ENCODE data around the gene POLR2B.
"Not testable (repeated sequence)": the region's sequence is repeated elsewhere in the genome, so short reads cannot be mapped to it uniquely, and the experiment has no call there.

The POLR2B gene

DNA sequence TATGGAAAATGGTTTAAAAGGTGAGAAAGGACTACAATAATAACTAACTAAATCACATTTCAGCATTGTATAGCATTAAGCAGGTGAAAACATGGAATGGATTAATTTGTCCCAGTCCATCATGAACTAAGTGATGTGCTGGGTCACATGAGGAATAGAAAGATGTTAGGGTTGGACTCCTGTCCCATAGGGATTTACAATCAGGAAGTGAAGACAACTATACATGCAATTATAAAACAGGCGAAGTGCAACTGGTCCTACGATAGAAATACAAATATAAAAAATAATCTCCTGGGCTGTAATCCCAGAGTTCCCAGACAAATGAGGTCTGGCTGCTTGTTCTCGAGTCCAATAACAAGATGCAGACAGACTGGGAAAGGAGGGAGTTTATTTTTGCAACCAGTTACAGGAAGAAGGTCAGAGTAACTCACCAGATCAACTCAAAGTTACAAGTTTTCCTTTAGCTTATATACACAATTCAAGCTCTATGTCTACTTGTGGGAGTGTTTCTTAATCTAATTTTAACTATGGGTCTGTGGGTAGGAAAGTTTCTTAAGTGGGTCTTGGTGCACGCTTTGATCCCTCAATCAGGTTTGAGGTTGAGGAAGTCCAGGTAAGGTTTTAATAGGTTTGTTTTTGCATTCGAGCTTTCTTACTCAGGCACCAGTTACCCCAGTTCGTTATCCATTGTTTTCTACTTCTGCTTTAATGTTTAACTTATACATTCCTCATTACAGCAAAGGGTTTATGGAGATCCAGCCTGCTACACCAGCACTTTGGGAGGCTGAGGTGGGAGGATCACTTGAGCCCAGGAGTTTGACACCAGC, 81.4 kb downstream of the POLR2B start:
- no peak overlapping the region for H2AFZ ChIP-seq (ENCODE audit: low read depth, low read length, severe bottlenecking)
- H3K4me3 ChIP-seq (ENCODE audit: insufficient read depth, low read length, poor library complexity, severe bottlenecking), result no peak overlapping the region
- H3K9me3 ChIP-seq (ENCODE audit: insufficient read depth, low read length), result no peaks in the 10 kb centered on the region
- no peaks in the 10 kb centered on the region for H3K79me2 ChIP-seq (ENCODE audit: insufficient read depth, low read length)
- H3K36me3 ChIP-seq (ENCODE audit: low read length), result no peaks in the 10 kb centered on the region
- no peak overlapping the region for H3K4me2 ChIP-seq (ENCODE audit: low read depth, low read length, poor library complexity, severe bottlenecking)
- no peaks in the 10 kb centered on the region for H3K27me3 ChIP-seq (ENCODE audit: low read length)
- TF ChIP-seq EZH2phosphoT487 (conservative IDR thresholded peaks at IDR 0.05; ENCODE audit: low read length), result no peak
- TF ChIP-seq, protein P1, sequence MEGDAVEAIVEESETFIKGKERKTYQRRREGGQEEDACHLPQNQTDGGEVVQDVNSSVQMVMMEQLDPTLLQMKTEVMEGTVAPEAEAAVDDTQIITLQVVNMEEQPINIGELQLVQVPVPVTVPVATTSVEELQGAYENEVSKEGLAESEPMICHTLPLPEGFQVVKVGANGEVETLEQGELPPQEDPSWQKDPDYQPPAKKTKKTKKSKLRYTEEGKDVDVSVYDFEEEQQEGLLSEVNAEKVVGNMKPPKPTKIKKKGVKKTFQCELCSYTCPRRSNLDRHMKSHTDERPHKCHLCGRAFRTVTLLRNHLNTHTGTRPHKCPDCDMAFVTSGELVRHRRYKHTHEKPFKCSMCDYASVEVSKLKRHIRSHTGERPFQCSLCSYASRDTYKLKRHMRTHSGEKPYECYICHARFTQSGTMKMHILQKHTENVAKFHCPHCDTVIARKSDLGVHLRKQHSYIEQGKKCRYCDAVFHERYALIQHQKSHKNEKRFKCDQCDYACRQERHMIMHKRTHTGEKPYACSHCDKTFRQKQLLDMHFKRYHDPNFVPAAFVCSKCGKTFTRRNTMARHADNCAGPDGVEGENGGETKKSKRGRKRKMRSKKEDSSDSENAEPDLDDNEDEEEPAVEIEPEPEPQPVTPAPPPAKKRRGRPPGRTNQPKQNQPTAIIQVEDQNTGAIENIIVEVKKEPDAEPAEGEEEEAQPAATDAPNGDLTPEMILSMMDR (IDR thresholded peaks at IDR 0.05; ENCODE audit: insufficient read depth, low read length, poor library complexity, severe bottlenecking), result no peak
- H3K9ac ChIP-seq (ENCODE audit: low read length), result no peak overlapping the region
- H3K9me2 ChIP-seq (replicated peaks; ENCODE audit: insufficient read depth, low read length), result no peaks in the 10 kb centered on the region
- no peak overlapping the region for H3K27ac ChIP-seq (ENCODE audit: low read depth, low read length)
- no peaks in the 10 kb centered on the region for H3F3A ChIP-seq (ENCODE audit: insufficient read depth)
- no peaks in the 10 kb centered on the region for H4K20me1 ChIP-seq (ENCODE audit: low read depth, low read length)

DNA sequence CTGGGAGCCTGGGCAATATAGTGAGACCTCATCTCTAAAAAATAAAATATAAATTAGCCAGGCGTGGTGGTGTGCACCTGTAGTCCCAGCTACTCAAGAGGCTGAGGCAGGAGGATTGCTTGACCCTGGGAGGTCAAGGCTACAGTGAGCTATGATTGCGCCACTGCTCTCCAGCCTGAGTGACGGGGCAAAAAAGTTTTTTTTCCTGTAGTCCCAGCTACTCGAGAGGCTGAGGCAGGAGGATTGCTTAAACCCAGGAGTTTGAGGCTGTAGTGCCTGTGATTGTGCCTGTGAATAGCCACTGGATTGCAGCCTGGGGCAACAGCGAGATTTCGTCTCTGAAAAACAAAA, 82.0 kb downstream of the POLR2B start:
- H3K27me3 ChIP-seq (ENCODE audit: low read length); H3F3A ChIP-seq (ENCODE audit: insufficient read depth); H4K20me1 ChIP-seq (ENCODE audit: low read depth, low read length); H3K79me2 ChIP-seq (ENCODE audit: insufficient read depth, low read length); H3K9me3 ChIP-seq (ENCODE audit: insufficient read depth, low read length); H3K4me2 ChIP-seq (ENCODE audit: low read depth, low read length, poor library complexity, severe bottlenecking); H3K27ac ChIP-seq (ENCODE audit: low read depth, low read length); H3K9me2 ChIP-seq (replicated peaks; ENCODE audit: insufficient read depth, low read length); H3K36me3 ChIP-seq (ENCODE audit: low read length); H3K9ac ChIP-seq (ENCODE audit: low read length); H3K4me3 ChIP-seq (ENCODE audit: insufficient read depth, low read length, poor library complexity, severe bottlenecking); H2AFZ ChIP-seq (ENCODE audit: low read depth, low read length, severe bottlenecking): not testable (repeated sequence)

DNA sequence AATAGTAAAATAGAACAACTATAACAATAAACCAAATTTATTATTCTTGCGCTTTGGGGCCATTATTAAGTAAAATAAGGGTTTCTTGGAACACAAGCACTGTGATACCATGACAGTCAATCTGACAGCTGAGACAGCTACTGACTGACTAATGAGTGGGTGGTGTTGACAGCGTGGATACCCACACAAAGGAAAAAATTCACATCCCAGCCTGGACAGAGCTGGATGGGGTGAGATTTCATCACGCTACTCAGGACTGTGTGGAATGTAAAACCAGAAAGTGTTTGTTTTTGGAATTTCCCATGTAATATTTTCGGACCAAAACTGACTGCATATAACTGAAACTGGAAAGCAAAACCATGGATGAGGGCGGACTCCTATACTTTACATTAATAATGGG, 82.7 kb downstream of the POLR2B start:
- no peaks in the 10 kb centered on the region for H3K27me3 ChIP-seq (ENCODE audit: low read length)
- H3K9ac ChIP-seq (ENCODE audit: low read length), result no peak overlapping the region
- no peak overlapping the region for H3K27ac ChIP-seq (ENCODE audit: low read depth, low read length)
- H2AFZ ChIP-seq (ENCODE audit: low read depth, low read length, severe bottlenecking), result no peak overlapping the region
- no peaks in the 10 kb centered on the region for H3F3A ChIP-seq (ENCODE audit: insufficient read depth)
- H3K79me2 ChIP-seq (ENCODE audit: insufficient read depth, low read length), result no peaks in the 10 kb centered on the region
- no peak overlapping the region for H3K4me3 ChIP-seq (ENCODE audit: insufficient read depth, low read length, poor library complexity, severe bottlenecking)
- no peak overlapping the region for H3K4me2 ChIP-seq (ENCODE audit: low read depth, low read length, poor library complexity, severe bottlenecking)
- H3K36me3 ChIP-seq (ENCODE audit: low read length), result no peaks in the 10 kb centered on the region
- H4K20me1 ChIP-seq (ENCODE audit: low read depth, low read length), result no peaks in the 10 kb centered on the region
- no peaks in the 10 kb centered on the region for H3K9me3 ChIP-seq (ENCODE audit: insufficient read depth, low read length)
- no peaks in the 10 kb centered on the region for H3K9me2 ChIP-seq (replicated peaks; ENCODE audit: insufficient read depth, low read length)
- TF ChIP-seq, protein P1 (IDR thresholded peaks at IDR 0.05; ENCODE audit: insufficient read depth, low read length, poor library complexity, severe bottlenecking), result no peak
- no peak for TF ChIP-seq EZH2phosphoT487 (conservative IDR thresholded peaks at IDR 0.05; ENCODE audit: low read length)

DNA sequence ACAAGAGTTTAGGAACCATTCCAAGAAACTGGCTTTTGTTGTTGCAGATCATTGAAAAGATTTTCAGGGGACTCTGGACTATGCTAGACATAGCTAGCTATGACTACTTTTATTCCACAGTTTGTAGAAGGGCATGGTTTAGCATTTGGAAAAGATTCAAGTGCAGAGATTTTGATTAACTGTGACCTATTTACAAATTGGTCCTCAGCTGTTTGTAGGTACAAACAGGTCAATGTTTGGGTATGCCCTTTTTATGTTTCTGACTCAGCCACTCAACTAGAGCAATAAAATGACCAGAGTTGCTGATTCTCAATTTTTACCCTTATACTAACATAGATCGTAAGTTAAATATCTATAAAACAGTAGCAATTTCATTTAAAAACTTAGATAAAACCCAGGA, 84.8 kb downstream of the POLR2B start:
- Histone ChIP-seq H2AFZ (ENCODE audit: low read depth, low read length, severe bottlenecking) (no peak overlapping the region), H4K20me1 (ENCODE audit: low read depth, low read length) (no peaks in the 10 kb centered on the region), H3F3A (ENCODE audit: insufficient read depth) (no peaks in the 10 kb centered on the region), H3K79me2 (ENCODE audit: insufficient read depth, low read length) (no peaks in the 10 kb centered on the region), H3K36me3 (ENCODE audit: low read length) (no peaks in the 10 kb centered on the region), H3K4me2 (ENCODE audit: low read depth, low read length, poor library complexity, severe bottlenecking) (no peak overlapping the region), H3K27ac (ENCODE audit: low read depth, low read length) (no peak overlapping the region), H3K27me3 (ENCODE audit: low read length) (no peaks in the 10 kb centered on the region), H3K9ac (ENCODE audit: low read length) (no peak overlapping the region), H3K4me3 (ENCODE audit: insufficient read depth, low read length, poor library complexity, severe bottlenecking) (no peak overlapping the region), H3K9me2 (replicated peaks; ENCODE audit: insufficient read depth, low read length) (no peaks in the 10 kb centered on the region), H3K9me3 (ENCODE audit: insufficient read depth, low read length) (no peaks in the 10 kb centered on the region)
- TF ChIP-seq EZH2phosphoT487 (conservative IDR thresholded peaks at IDR 0.05; ENCODE audit: low read length), result no peak
- TF ChIP-seq, protein P1 (IDR thresholded peaks at IDR 0.05; ENCODE audit: insufficient read depth, low read length, poor library complexity, severe bottlenecking), result no peak
